ENCODE data around the gene XKR7.

DNA sequence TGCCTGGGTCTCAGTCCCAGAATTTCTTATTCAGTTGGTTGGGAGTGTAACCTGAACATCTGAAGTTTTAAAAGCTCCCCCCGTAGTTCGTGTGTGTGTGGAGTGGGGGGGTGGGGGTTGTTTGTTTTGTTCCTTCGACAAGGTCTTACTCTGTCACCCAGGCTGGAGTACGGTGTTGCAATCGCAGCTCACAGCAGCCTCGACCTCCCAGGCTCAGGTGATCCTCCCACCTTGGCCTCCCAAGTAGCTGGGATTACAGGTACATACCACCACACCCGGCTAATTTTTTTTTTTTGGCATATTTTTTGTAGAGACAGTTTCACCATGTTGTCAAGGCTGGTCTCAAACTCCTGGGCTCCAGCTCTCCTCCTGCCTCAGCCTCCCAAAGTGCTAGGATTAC lies 45.4 kb downstream of the XKR7 start:
- TF ChIP-seq, protein P1, sequence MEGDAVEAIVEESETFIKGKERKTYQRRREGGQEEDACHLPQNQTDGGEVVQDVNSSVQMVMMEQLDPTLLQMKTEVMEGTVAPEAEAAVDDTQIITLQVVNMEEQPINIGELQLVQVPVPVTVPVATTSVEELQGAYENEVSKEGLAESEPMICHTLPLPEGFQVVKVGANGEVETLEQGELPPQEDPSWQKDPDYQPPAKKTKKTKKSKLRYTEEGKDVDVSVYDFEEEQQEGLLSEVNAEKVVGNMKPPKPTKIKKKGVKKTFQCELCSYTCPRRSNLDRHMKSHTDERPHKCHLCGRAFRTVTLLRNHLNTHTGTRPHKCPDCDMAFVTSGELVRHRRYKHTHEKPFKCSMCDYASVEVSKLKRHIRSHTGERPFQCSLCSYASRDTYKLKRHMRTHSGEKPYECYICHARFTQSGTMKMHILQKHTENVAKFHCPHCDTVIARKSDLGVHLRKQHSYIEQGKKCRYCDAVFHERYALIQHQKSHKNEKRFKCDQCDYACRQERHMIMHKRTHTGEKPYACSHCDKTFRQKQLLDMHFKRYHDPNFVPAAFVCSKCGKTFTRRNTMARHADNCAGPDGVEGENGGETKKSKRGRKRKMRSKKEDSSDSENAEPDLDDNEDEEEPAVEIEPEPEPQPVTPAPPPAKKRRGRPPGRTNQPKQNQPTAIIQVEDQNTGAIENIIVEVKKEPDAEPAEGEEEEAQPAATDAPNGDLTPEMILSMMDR (IDR thresholded peaks at IDR 0.05), result no peak
- TF ChIP-seq ZFX (IDR thresholded peaks at IDR 0.05; ENCODE audit: borderline replicate concordance), result no peak
